Psoas muscle (tissue), 8 donors: ENCODE measurements around the gene SLC25A20. TPM values are rescaled to one million over a fixed set of nuclear protein-coding genes. Genes with fewer than 3 reads are reported as not detected.

Experiments used
- ATAC-seq, 4 donors: fragments of 200-7000 bp; cut with Tn5 transposase; one replicate each; pipeline ENCODE4 v1.9.1; 2020; ENCODE audit warnings: moderate library complexity in 3 of 4, mild to moderate bottlenecking in 2 of 4
- DNase-seq, 2 donors: peaks; one replicate each; pipeline ENCODE4 v3.0.0-alpha.2; 2020
- H3K27ac ChIP-seq: fragments of 200-600 bp; one replicate; pipeline ENCODE4 v1.8.0; 2022
- H3K27me3 ChIP-seq, 3 donors: fragments of 200-600 bp in 1 of 3; one replicate each; pipeline versions ENCODE4 v1.6.1 to v1.8.0; 2013 to 2022; ENCODE audit warnings: low read length in 2 of 3, mild to moderate bottlenecking in 2 of 3, moderate library complexity in 1 of 3; ENCODE audit not compliant: insufficient read depth in 3 of 3
- H3K36me3 ChIP-seq, 2 donors: fragments of 200-600 bp in 1 of 2; one replicate each; pipeline versions ENCODE4 v1.6.1 to v1.8.0; 2013 to 2022; ENCODE audit warnings: low read depth in 1 of 2, mild to moderate bottlenecking in 1 of 2, moderate library complexity in 1 of 2; ENCODE audit not compliant: insufficient read depth in 1 of 2
- H3K4me1 ChIP-seq: fragments of 200-600 bp; one replicate; pipeline ENCODE4 v1.8.0; 2022
- H3K4me3 ChIP-seq: fragments of 200-600 bp; one replicate; pipeline ENCODE4 v1.8.0; 2022; ENCODE audit warnings: mild to moderate bottlenecking
- H3K9me3 ChIP-seq: fragments of 200-600 bp; one replicate; pipeline ENCODE4 v1.8.0; 2022
- CTCF ChIP-seq: fragments of 200-600 bp; IDR thresholded peaks from one replicate; pipeline ENCODE4 v1.8.0; 2022; ENCODE audit warnings: antibody characterized with exemption
- WGBS, 3 donors: extraction: QIAGEN DNeasy Blood & Tissue Kit; methylation state at CpG; one replicate each; pipeline versions ENCODE4 v1.1.6 to v1.1.7; 2013; 5-methylcytosine and 5-hydroxymethylcytosine counted together
- intact Hi-C, 2 donors: fragments of 100-400 bp; cut with DNase I; formaldehyde crosslinking; loops; one replicate each; pipeline versions ENCODE4 v1.11.0 to v1.14.2; 2022
- polyA plus RNA-seq, 3 donors: library from polyadenylated mRNA; stranded (reverse); fragments of 200-250 nt; gene quantifications; one replicate each; pipeline ENCODE4 v1.2.3, GENCODE V29; 2013
- total RNA-seq, 4 donors: library from RNA; stranded (reverse); fragmentation: NEBNext Ultra II Directional in 2 of 4; extraction: Animal tissue kit (Norgen Biotek cat#: 25700) in 2 of 4; gene quantifications; one replicate each; pipeline versions ENCODE4 v1.2.1 to v1.2.4, GENCODE V29; 2021 to 2023
- donor health status: healthy with polysubstance abuse.
- donor health status: DM: no; HTN: no; CAD: no; lungs with moderate emphysema.
- donor health status: Bipolar disorder and iron deficiency.
- donor health status: healthy.
- donor health status: DM: yes; HTN: yes; CAD: no.
- donor health status: DM: no; HTN: no; CAD: no.
- donor health status: DM: no; HTN: no; CAD: no.
- donor health status: DM: yes; HTN: yes; CAD: no.

Gene SLC25A20
- total and polyA plus RNA-seq, 7 donors = 31.3 to 94.8 (median 48.5) TPM

- H3K27ac ChIP-seq = peak overlapping the region; percentile 83
Observed at GRCh38 chr3:48899273-48899672, 591 bp upstream of the SLC25A20 start.

DNA sequence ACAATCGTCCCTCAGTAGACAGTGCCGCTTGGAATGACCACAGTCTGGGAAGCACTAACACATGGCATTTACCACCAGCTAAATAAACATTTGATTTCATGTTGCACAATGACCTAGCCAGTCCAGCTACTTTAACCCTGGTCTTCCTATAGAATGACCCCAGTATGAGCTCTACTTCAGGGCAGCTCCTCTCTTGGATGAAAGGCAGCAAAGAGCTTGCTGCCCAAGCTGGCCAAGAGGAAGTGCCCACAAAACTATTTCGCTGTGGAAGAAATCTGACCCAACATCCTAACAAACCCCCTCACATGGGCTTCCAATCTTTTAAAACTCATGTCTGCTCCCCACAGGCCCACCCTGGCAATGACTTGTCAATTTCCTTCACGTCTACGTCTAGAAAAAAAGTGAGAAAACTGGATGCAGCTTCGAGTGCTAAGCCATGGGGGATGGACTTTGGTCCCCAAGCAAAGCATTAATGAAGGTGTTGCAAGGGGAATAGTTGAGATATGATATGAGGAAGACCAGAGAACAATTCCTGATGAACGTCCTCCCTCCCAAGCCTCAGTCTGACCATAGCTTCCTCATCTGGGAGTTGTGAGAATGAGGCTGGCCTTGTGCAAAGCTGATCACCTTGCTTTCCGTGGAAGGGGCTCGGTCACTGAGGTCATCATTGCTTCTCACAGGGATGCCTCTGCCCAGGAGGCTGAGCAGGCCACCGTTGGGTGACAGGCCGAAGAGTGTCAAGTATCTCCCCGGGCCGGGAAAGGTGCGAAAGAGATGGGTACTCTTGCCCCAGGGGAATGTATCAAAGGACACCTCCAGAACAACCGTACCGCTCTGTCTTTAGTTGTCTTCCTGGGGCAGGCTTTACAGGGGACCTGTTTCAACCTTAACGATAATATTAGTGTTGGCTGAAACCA is 964 bp downstream of the SLC25A20 start:
- ATAC-seq (peak; percentile 18 to 44 (median 23)), DNase-seq (no peak)
- H3K9me3 ChIP-seq = no peaks in the 10 kb centered on the region
- peak overlapping the region; percentile 83 for H3K27ac ChIP-seq
- H3K4me3 ChIP-seq = peak overlapping the region; percentile 78
- intact Hi-C loops = loop anchor here in 1 of 2 donors (5.0 kb wide), 1 partner anchor 50 kb away; the partner anchor contains the start of gene PRKAR2A
- H3K36me3 ChIP-seq = no peaks in the 10 kb centered on the region
- H3K4me1 ChIP-seq = peaks cover 12% of the 10 kb centered on the region
- 25 to 37% (median 29%) methylated on average over 17 of the region's 17 CpGs for WGBS, 3 donors
- no peak for TF ChIP-seq CTCF
- H3K27me3 ChIP-seq = no peaks in the 10 kb centered on the region

More at GRCh38 chr3:48899273-48899672, 591 bp upstream of the SLC25A20 start:
- Histone ChIP-seq H3K27me3 (no peaks in the 10 kb centered on the region), H3K9me3 (no peaks in the 10 kb centered on the region), H3K4me1 (peaks cover 12% of the 10 kb centered on the region), H3K4me3 (peak overlapping the region; percentile 78), H3K36me3 (no peaks in the 10 kb centered on the region)
- ATAC-seq = no peak
- intact Hi-C loops = loop anchor here in 1 of 2 donors (5.0 kb wide), 1 partner anchor 52 kb away; the partner anchor contains the start of gene PRKAR2A
- no peak for TF ChIP-seq CTCF
- no peak for DNase-seq
- WGBS, 3 donors = 78 to 84% (median 80%) methylated on average over 4 of the region's 4 CpGs

DNA sequence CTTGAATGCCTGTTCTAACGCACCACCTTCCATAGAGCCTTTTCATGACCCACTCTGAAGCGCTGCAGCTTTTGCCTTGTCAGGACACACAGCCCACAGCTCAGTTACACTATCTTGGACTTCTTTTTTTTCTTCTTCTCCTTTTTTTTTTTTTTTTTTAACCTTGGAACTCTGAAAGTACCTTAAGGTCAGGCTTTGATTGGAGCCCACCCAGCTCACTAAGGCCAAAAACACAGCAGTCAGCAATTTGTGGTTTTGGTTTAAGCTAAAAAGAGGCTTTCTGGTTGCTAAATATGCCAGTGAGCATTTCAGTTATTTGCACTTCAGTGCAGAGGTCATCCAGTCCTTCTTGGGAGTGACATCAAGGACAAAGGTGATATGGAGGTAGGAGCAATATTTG is 1.7 kb downstream of the SLC25A20 start:
- ATAC-seq (no peak), DNase-seq (no peak)
- Histone ChIP-seq H3K4me1 (peaks cover 12% of the 10 kb centered on the region), H3K27me3 (no peaks in the 10 kb centered on the region), H3K9me3 (no peaks in the 10 kb centered on the region), H3K4me3 (peak overlapping the region; percentile 78), H3K27ac (no peak overlapping the region), H3K36me3 (peaks cover 0 to 6% of the 10 kb centered on the region in 2 donors)
- intact Hi-C loops = loop anchor here in 1 of 2 donors (5.0 kb wide), 1 partner anchor 50 kb away; the partner anchor contains the start of gene PRKAR2A
- TF ChIP-seq CTCF = no peak
- 89 to 98% (median 94%) methylated on average over 2 of the region's 2 CpGs for WGBS, 3 donors

- intact Hi-C loops = no loop called here
- DNase-seq (no peak), ATAC-seq (no peak)
- H3K4me1 ChIP-seq = peaks cover 12% of the 10 kb centered on the region
- no peak for TF ChIP-seq CTCF
- H3K9me3 ChIP-seq = no peaks in the 10 kb centered on the region
- no peak overlapping the region for H3K4me3 ChIP-seq
- no peaks in the 10 kb centered on the region for H3K27me3 ChIP-seq
- peaks cover 4 to 25% of the 10 kb centered on the region in 2 donors for H3K36me3 ChIP-seq
- WGBS, 3 donors = 92 to 98% (median 95%) methylated on average over 6 of the region's 6 CpGs
- H3K27ac ChIP-seq = no peak overlapping the region
Observed at GRCh38 chr3:48894516-48894915, 4.2 kb downstream of the SLC25A20 start.
